Activated CD8-positive, alpha-beta T cell treated with anti-CD3 and anti-CD28 coated beads for 36 hours (primary cell): Measurements from ENCODE around the gene MIAT. TPM values are rescaled to one million over a fixed set of nuclear protein-coding genes. Genes with fewer than 3 reads are reported as not detected.
A peak's percentile ranks its signal among the peaks of the same experiment; 100 is the strongest.

Experiments used
- ATAC-seq: fragments of 200-7000 bp; cut with Tn5 transposase; one replicate; pipeline ENCODE4 v1.10.0; 2021; ENCODE audit warnings: mild to moderate bottlenecking, moderate library complexity
- CTCF ChIA-PET: fragments of 350-600 bp; sonication (Branson Sonifier 250); formaldehyde crosslinking; loops from one replicate; lab custom pipeline; 2021; ENCODE audit warnings: antibody characterized with exemption; lab: Charles Lee
- POLR2A ChIA-PET: fragments of 350-600 bp; sonication (Branson Sonifier 250); formaldehyde crosslinking; loops from one replicate; lab custom pipeline; 2021; ENCODE audit warnings: antibody characterized with exemption; lab: Charles Lee
- DNase-seq: peaks from one replicate; pipeline ENCODE4 v3.0.0-alpha.2; 2020
- H3K27ac Mint-ChIP-seq: one replicate; pipeline ENCODE4 v1.8.0; 2021; ENCODE audit warnings: mild to moderate bottlenecking, mixed read lengths
- H3K27me3 Mint-ChIP-seq: one replicate; pipeline ENCODE4 v1.8.0; 2021; ENCODE audit warnings: mixed read lengths
- H3K36me3 Mint-ChIP-seq: one replicate; pipeline ENCODE4 v1.8.0; 2021; ENCODE audit warnings: low read depth, mixed read lengths
- H3K4me1 Mint-ChIP-seq: one replicate; pipeline ENCODE4 v1.8.0; 2021; ENCODE audit warnings: low read depth, mixed read lengths
- H3K4me3 Mint-ChIP-seq: one replicate; pipeline ENCODE4 v1.8.0; 2021; ENCODE audit warnings: mild to moderate bottlenecking, moderate library complexity, mixed read lengths
- H3K9me3 Mint-ChIP-seq: one replicate; pipeline ENCODE4 v1.8.0; 2021; ENCODE audit warnings: mixed read lengths
- intact Hi-C: fragments of 100-400 bp; cut with micrococcal nuclease; formaldehyde crosslinking; loops from one replicate; pipeline ENCODE4 v1.10.0; 2022
- total RNA-seq, 2 experiments: library from RNA; stranded (reverse); gene quantifications; one replicate each; pipeline ENCODE4 v1.2.3, GENCODE V29; 2021
- TF ChIP-seq, protein P1 (sequence below): fragments of 200-600 bp; IDR thresholded peaks from one replicate; pipeline ENCODE4 v1.8.0; 2022; ENCODE audit warnings: antibody characterized with exemption, mild to moderate bottlenecking

Gene MIAT
- 10 to 100 TPM; 11.6 to 11.9 TPM for total RNA-seq

DNA sequence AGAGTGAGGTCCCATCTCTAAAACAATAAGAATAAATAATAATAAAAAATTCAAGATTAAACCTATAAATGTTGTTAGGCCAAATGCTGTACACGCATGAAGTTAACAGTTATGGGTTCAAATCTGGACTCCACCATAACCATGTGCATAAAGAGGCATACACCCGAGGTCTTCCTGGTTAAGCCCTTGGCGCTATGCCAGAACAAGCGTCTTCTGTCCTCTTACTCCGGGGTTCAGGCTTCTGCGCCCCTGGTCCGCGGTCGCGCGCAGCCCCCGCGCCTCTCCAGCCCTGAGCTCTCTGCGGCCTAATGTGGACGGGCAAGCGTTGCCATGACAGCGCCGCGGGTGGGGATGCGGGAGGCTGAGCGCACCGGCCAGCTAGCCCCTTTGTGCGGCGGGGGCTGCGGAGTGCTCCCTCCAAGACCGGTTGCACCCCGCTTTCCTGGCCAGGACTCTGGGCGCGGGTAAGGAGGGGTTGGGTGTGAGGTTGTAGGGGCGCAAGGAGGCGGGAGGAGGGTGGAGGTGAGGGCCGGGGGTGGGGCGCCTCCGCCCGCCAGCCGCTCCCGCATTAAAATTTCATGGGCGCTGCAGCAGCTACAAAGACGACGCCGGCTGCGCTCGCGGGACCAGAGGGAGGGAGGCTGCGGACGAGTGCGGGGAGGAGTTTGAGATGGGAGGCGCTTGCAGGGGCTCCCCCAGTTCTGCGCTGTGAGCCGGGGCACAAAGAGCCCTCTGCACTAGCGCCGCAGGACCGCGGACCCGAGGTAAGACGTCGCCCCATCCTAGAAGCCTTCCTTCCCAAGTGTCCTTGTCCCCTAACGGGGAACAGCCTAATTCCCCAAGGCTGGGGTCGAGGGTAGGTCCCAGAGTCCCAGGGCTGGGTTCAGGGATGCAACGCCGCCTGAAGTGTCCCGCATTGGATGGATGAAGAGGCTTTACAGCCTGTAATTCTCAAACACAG is at the start of gene MIAT:
Gene MIAT (plus strand): TSS at position 698 of the 961 bp plus-strand sequence.
- peaks cover 4% of the 10 kb centered on the region for H3K27me3 Mint-ChIP-seq
- H3K4me1 Mint-ChIP-seq: peaks cover 28% of the 10 kb centered on the region
- ChIA-PET POLR2A (interaction anchor here (0.6 to 1.3 kb wide), 6 partner anchors 13 to 78 kb away, joined by 3 to 4 read pairs (median 3); no protein-coding TSS in a partner anchor), CTCF (interaction anchor here (2.9 kb wide), 1 partner anchor 155 kb away, joined by 15 read pairs; no protein-coding TSS in a partner anchor)
- DNase-seq (peak; percentile 83), ATAC-seq (peak; percentile 86)
- peak within 1 kb of the TSS; percentile 83 for H3K4me3 Mint-ChIP-seq
- H3K36me3 Mint-ChIP-seq: no peaks in the 10 kb centered on the region
- intact Hi-C loops: no loop called here
- TF ChIP-seq, protein P1, sequence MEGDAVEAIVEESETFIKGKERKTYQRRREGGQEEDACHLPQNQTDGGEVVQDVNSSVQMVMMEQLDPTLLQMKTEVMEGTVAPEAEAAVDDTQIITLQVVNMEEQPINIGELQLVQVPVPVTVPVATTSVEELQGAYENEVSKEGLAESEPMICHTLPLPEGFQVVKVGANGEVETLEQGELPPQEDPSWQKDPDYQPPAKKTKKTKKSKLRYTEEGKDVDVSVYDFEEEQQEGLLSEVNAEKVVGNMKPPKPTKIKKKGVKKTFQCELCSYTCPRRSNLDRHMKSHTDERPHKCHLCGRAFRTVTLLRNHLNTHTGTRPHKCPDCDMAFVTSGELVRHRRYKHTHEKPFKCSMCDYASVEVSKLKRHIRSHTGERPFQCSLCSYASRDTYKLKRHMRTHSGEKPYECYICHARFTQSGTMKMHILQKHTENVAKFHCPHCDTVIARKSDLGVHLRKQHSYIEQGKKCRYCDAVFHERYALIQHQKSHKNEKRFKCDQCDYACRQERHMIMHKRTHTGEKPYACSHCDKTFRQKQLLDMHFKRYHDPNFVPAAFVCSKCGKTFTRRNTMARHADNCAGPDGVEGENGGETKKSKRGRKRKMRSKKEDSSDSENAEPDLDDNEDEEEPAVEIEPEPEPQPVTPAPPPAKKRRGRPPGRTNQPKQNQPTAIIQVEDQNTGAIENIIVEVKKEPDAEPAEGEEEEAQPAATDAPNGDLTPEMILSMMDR: no peak
- peak within 1 kb of the TSS; percentile 87 for H3K27ac Mint-ChIP-seq
- no peaks in the 10 kb centered on the region for H3K9me3 Mint-ChIP-seq

- no peaks in the 10 kb centered on the region for H3K27me3 Mint-ChIP-seq
- no peak for ATAC-seq
- POLR2A ChIA-PET: no interaction called here
- no peaks in the 10 kb centered on the region for H3K36me3 Mint-ChIP-seq
- no peaks in the 10 kb centered on the region for H3K9me3 Mint-ChIP-seq
- intact Hi-C loops: no loop called here
- TF ChIP-seq, protein P1: no peak
- peaks cover 23% of the 10 kb centered on the region for H3K4me1 Mint-ChIP-seq
- no peak overlapping the region for H3K4me3 Mint-ChIP-seq
- DNase-seq: no peak
- no peak overlapping the region for H3K27ac Mint-ChIP-seq
- CTCF ChIA-PET: no interaction called here
Measured at GRCh38 chr22:26608129-26608528, 49.3 kb upstream of the MIAT start.

DNA sequence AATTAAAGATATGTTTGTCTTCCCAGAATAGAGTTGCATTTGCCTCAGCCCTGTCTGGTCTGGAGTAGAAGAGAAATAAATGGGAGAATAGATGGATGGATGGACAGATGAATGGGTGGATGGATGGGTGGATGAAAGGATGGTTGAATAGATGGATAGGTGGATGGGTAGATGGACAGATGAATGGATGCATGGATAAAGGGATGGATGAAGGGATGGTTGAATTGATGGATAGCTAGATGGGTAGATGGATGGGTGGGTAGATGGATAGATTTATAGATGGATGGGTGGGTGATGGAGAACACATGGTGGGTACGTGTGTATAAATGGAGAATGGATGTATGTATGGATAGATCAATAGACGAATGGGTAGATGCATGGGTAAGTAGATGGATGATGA is 48.1 kb upstream of the MIAT start:
- no peak for DNase-seq
- Mint-ChIP-seq H3K4me1 (peaks cover 21% of the 10 kb centered on the region), H3K4me3 (no peak overlapping the region), H3K9me3 (no peaks in the 10 kb centered on the region), H3K27ac (no peak overlapping the region), H3K36me3 (no peaks in the 10 kb centered on the region), H3K27me3 (no peaks in the 10 kb centered on the region)
- ATAC-seq: no peak
- TF ChIP-seq, protein P1: no peak
- intact Hi-C loops: no loop called here
- ChIA-PET CTCF (no interaction called here), POLR2A (interaction anchor here (1.2 kb wide), 1 partner anchor 12 kb away, joined by 3 read pairs; no protein-coding TSS in a partner anchor)

DNA sequence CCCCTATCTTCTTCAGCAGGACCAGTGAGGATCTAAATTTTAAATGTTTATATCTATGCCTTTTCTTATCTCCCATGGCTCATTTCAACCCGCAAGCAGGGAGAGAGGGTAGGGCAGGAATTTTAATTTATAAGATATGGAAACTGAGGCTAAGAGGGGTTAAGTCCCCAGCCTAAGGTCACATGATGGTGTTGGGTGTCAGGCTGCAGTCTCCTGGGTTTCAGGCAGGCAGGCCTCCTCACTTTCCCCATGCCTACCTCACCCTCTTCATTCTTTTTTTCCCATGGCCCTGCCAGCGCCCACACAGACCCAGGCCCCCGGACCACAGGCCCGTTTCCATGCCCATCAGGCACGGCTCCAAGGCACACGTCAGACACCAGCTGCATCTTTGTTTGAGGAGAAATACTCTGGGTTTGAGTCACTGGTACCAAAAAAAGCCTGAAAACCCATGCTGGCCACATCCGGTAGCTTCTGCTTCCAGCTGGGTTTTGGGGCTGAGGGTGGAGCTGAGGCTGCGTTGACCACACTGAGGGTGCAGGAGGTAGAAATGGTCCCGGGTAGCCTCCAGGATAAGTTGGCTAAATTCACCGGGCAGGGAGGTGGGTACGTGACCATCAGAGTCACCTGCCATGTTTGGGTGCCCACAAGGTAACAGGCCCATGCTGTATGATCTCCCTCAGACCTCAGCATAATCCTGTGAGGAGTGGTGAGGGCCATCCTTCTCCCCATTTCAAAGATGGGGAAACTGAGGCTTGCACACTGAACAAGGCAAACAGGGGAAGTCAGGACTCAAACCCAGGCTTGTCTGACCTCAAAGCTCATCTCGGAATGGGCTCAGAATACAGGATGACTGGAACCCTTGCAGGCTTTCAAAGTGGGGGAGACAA is 47.1 kb upstream of the MIAT start:
- H3K4me3 Mint-ChIP-seq: no peak overlapping the region
- H3K36me3 Mint-ChIP-seq: no peaks in the 10 kb centered on the region
- peaks cover 24% of the 10 kb centered on the region for H3K4me1 Mint-ChIP-seq
- TF ChIP-seq, protein P1: no peak
- H3K27ac Mint-ChIP-seq: peak overlapping the region; percentile 76
- ChIA-PET POLR2A (interaction anchor here (0.8 to 2.3 kb wide), 4 partner anchors 11 to 127 kb away, joined by 3 to 8 read pairs (median 5); partner anchors contain the start of genes HPS4 and SRRD), CTCF (interaction anchor here (1.2 to 1.5 kb wide), 2 partner anchors 32 to 71 kb away, joined by 3 read pairs; no protein-coding TSS in a partner anchor)
- H3K27me3 Mint-ChIP-seq: no peaks in the 10 kb centered on the region
- H3K9me3 Mint-ChIP-seq: no peaks in the 10 kb centered on the region
- intact Hi-C loops: no loop called here
- ATAC-seq (peak; percentile 77), DNase-seq (peak; percentile 75)
